PC-9 (cell line): ENCODE data around the gene OSBPL6.

Source experiments
- CTCF ChIP-seq: fragments of 200-600 bp; sonication (generic); conservative IDR thresholded peaks from 2 replicates; pipeline ENCODE4 v1.6.1; 2017; ENCODE audit warnings: mixed run types, antibody characterized with exemption, mild to moderate bottlenecking, moderate library complexity
- EZH2 ChIP-seq: fragments of 200-600 bp; sonication (generic); IDR thresholded peaks from 2 replicates; pipeline ENCODE4 v1.8.0; 2017; ENCODE audit warnings: antibody characterized with exemption, low read depth

GRCh38 chr2:178297091-178297411 is 102.7 kb downstream of the OSBPL6 start:
- TF ChIP-seq EZH2 (no peak), CTCF (no peak)
